Esophagus muscularis mucosa (tissue), 4 donors: ENCODE results near the gene PTPRN2. TPM values are rescaled to one million over a fixed set of nuclear protein-coding genes. Genes with fewer than 3 reads are reported as not detected.

Experiments
- DNase-seq: peaks from one replicate; pipeline ENCODE4 v3.0.0-alpha.2; 2017; ENCODE audit errors: extremely low spot score
- H3K27ac ChIP-seq, 4 donors: fragments of 200-600 bp; sonication (generic); replicated peaks in 1 of 4; 1 replicate in 3 of 4; 2 replicates in 1 of 4; pipeline ENCODE4 v1.5.1; 2016 to 2019; ENCODE audit warnings: mild to moderate bottlenecking in 1 of 4
- H3K27me3 ChIP-seq, 4 donors: fragments of 200-600 bp; sonication (generic); one replicate each; pipeline versions ENCODE4 v1.5.1 to v1.6.0; 2016 to 2019
- H3K36me3 ChIP-seq, 4 donors: fragments of 200-600 bp; sonication (generic); one replicate each; pipeline ENCODE4 v1.5.1; 2016 to 2019
- H3K4me1 ChIP-seq, 4 donors: fragments of 200-600 bp; sonication (generic); one replicate each; pipeline ENCODE4 v1.5.1; 2016 to 2019
- H3K4me3 ChIP-seq, 4 donors: fragments of 200-600 bp; sonication (generic); 1 replicate in 2 of 4; 2 replicates in 2 of 4; pipeline ENCODE4 v1.5.1; 2016 to 2019; ENCODE audit warnings: mild to moderate bottlenecking in 4 of 4, moderate library complexity in 1 of 4
- H3K9me3 ChIP-seq, 4 donors: fragments of 200-600 bp; sonication (generic); 1 replicate in 3 of 4; 2 replicates in 1 of 4; pipeline ENCODE4 v1.5.1; 2016 to 2019
- EP300 ChIP-seq: sonication (generic); formaldehyde crosslinking; IDR thresholded peaks from one replicate; pipeline ENCODE4 v1.6.1; 2017; ENCODE audit warnings: antibody characterized with exemption
- POLR2A ChIP-seq: fragments of 450-650 bp; IDR thresholded peaks from one replicate; pipeline ENCODE4 v1.6.1; 2017; ENCODE audit warnings: antibody characterized with exemption, moderate library complexity, mild to moderate bottlenecking, low read depth
- POLR2AphosphoS5 ChIP-seq, 2 donors: sonication (generic); formaldehyde crosslinking; IDR thresholded peaks; one replicate each; pipeline ENCODE4 v1.6.1; 2017; ENCODE audit warnings: antibody characterized with exemption in 2 of 2
- WGBS: methylation state at CpG from one replicate; pipeline ENCODE4 v1.1.5; 2018; 5-methylcytosine and 5-hydroxymethylcytosine counted together
- intact Hi-C: fragments of 100-400 bp; cut with DNase I; formaldehyde crosslinking; loops from one replicate; pipeline ENCODE4 v1.15.1; 2023
- total RNA-seq, 4 donors: library from RNA; depleted of rRNA; stranded (reverse); fragments of >200 nt; gene quantifications; one replicate each; pipeline versions ENCODE4 v1.1.0 to v1.2.1, GENCODE V29; 2016
- TF ChIP-seq, protein P1 (sequence below), 3 experiments: fragments of 200-600 bp in 2 of 3; fragments of 450-650 bp in 1 of 3; sonication (generic) in 2 of 3; IDR thresholded peaks; one replicate each; pipeline ENCODE4 v1.5.1; 2017 to 2019; ENCODE audit warnings: antibody characterized with exemption in 3 of 3, mild to moderate bottlenecking in 2 of 3, moderate library complexity in 1 of 3

The PTPRN2 gene
- total RNA-seq, 4 donors from 2014 or later = 2.1 to 3.1 (median 3.1) TPM

DNA sequence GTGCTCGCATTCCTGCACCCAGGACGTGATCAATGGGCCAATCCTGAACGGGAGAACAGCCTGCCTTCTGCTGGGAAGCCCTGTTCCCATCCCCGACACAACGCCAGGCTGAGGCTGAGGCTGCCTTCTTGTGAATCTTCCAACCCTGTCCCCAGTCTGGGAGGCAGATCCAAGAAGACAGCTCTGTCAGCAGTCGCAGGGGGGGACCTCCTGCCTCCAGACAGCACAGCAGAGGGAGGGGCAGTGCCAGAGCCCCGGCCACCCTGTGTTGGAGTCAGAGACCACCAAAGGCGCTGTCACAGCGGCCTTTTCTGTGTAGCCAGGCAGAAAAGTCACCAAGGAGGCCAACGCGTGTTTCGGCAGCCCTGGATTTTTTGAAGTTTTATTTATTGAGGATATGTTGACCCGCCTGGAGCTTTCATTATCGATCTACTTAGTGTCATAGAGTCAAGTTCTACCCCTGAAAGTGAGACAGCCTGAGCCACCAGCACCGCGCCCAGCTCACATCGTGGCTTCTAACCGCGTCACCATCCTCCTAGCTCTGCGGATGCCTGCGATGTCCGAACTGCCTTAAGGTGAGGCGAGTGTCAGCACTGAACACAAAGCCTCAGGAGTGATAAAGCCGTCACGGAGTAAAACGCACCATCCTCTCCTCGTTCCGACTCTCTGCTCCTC is 86.1 kb downstream of the PTPRN2 start:
- TF ChIP-seq POLR2A = no peak
- TF ChIP-seq, protein P1, sequence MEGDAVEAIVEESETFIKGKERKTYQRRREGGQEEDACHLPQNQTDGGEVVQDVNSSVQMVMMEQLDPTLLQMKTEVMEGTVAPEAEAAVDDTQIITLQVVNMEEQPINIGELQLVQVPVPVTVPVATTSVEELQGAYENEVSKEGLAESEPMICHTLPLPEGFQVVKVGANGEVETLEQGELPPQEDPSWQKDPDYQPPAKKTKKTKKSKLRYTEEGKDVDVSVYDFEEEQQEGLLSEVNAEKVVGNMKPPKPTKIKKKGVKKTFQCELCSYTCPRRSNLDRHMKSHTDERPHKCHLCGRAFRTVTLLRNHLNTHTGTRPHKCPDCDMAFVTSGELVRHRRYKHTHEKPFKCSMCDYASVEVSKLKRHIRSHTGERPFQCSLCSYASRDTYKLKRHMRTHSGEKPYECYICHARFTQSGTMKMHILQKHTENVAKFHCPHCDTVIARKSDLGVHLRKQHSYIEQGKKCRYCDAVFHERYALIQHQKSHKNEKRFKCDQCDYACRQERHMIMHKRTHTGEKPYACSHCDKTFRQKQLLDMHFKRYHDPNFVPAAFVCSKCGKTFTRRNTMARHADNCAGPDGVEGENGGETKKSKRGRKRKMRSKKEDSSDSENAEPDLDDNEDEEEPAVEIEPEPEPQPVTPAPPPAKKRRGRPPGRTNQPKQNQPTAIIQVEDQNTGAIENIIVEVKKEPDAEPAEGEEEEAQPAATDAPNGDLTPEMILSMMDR (IDR thresholded peaks at IDR 0.05) = no peak
- no peak for TF ChIP-seq EP300
- TF ChIP-seq POLR2AphosphoS5 (IDR thresholded peaks at IDR 0.05) = no peak
- Histone ChIP-seq H3K27ac (no peak overlapping the region), H3K9me3 (peaks cover 0 to 15% (median 12%) of the 10 kb centered on the region in 4 donors), H3K4me1 (no peaks in the 10 kb centered on the region), H3K27me3 (peaks cover 0 to 33% (median 0%) of the 10 kb centered on the region in 4 donors), H3K36me3 (no peaks in the 10 kb centered on the region), H3K4me3 (no peak overlapping the region)
- WGBS = 85% methylated on average over 28 of the region's 28 CpGs
- intact Hi-C loops = no loop called here
- no peak for DNase-seq

DNA sequence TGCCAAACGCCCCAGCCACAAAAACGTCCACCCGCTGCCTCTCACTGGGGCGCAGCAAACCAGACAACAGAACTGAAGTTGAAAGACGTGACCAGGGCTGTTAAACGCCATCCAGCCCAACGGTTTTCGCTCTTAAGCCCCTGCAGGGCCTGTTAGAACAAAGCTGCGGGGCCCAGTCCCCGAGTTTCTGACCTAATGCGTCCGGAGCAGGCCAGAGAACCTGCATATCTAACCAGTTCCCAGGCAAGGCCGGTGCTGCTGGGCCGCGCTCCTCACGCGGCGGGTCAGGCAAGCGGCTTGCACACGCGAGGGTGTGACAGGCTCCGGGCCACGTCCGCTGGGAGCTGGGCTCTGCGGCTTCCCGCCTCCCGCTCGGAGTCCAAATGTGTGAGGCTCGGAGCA is 87.0 kb downstream of the PTPRN2 start:
- intact Hi-C loops = no loop called here

DNA sequence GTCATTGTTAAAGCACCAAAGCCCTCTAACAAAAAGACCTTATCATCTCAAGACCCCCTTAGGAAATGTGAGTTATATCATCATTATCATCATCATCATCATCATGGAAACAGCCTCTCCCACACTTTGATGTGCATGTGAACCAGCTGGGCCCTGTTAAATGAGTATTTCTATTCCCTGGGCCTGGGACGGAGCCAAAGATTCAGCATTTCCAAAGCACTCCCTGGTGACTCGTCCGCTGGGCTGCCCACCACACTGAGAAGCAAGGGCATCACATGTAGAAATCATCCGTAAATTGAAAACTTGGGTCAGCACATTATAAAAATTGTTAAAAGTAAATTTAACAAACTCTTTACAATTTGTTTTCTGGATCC is 88.6 kb downstream of the PTPRN2 start:
- Histone ChIP-seq H3K4me1 (peaks cover 0 to 8% (median 3%) of the 10 kb centered on the region in 4 donors), H3K36me3 (no peaks in the 10 kb centered on the region), H3K27me3 (peaks cover 0 to 40% (median 2%) of the 10 kb centered on the region in 4 donors), H3K9me3 (no peaks in the 10 kb centered on the region), H3K4me3 (no peak overlapping the region), H3K27ac (no peak overlapping the region)
- TF ChIP-seq, protein P1 (IDR thresholded peaks at IDR 0.05) = no peak
- TF ChIP-seq EP300 (no peak), POLR2A (no peak), POLR2AphosphoS5 (IDR thresholded peaks at IDR 0.05) (no peak)
- intact Hi-C loops = no loop called here
- DNase-seq = no peak
- 81% methylated on average over 4 of the region's 4 CpGs for WGBS

More for the DNA sequence above, 87.0 kb downstream of the PTPRN2 start:
- Histone ChIP-seq H3K27ac (no peak overlapping the region), H3K27me3 (peaks cover 0 to 32% (median 2%) of the 10 kb centered on the region in 4 donors), H3K36me3 (no peaks in the 10 kb centered on the region), H3K9me3 (peaks cover 0 to 6% (median 5%) of the 10 kb centered on the region in 4 donors), H3K4me1 (peaks cover 0 to 4% (median 2%) of the 10 kb centered on the region in 4 donors), H3K4me3 (no peak overlapping the region)
- DNase-seq = no peak
- no peak for TF ChIP-seq POLR2AphosphoS5 (IDR thresholded peaks at IDR 0.05)
- 73% methylated on average over 22 of the region's 29 CpGs for WGBS

DNA sequence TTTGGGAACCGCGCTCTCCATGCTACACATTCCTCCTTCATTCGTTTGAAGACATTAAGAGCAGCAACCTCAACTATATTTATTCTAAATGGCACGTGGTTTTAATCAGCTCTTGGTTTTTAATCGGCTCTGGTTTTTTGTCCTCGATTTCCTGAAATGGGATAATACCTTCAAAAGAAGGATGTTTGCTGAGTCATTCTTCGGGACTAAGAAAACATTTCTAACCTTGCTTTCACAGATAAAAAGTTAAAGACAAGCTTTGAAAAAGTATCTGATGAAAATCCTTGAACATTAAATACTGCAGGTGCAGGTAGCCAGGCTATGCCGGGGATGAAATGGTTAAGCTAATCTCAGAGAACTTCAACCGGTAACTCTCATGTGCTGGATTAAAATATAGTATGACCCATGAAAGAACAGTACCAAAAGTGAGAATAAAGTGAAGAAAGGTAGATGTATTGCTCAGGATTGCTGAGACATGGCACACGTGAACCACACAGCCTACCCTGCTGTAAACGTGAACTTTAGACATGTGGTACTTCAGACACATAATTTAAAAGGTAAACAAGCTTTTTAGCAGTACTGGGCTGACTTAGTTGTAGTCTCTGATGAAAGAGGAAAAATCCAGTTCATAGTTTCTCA is 89.1 kb downstream of the PTPRN2 start:
- intact Hi-C loops = no loop called here
- TF ChIP-seq POLR2AphosphoS5 (IDR thresholded peaks at IDR 0.05) (no peak), POLR2A (no peak), EP300 (no peak)
- TF ChIP-seq, protein P1 (IDR thresholded peaks at IDR 0.05) = no peak
- Histone ChIP-seq H3K4me3 (no peak overlapping the region), H3K9me3 (no peaks in the 10 kb centered on the region), H3K27ac (no peak overlapping the region), H3K36me3 (no peaks in the 10 kb centered on the region), H3K27me3 (peaks cover 0 to 41% (median 2%) of the 10 kb centered on the region in 4 donors), H3K4me1 (peaks cover 0 to 8% (median 3%) of the 10 kb centered on the region in 4 donors)
- no peak for DNase-seq
- 70% methylated on average over 11 of the region's 11 CpGs for WGBS

DNA sequence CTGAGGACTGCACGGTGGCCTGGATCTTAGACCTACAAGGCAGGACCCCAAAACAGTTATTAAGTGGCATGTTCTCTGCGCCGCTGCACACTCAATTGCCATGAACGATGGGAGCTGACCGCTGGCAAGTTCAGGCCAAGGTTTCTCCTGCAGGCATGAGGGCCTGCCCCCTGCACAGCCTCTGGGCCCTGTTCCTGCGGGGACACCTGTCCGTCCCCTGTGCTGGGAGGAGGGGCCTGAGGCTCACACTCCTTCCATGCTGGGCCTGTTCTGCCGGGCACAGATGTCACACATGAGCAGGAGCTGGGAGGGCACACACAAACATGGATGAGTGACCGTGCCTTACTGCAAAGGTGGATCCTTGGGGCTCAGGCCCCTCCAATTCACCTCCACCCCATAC is 90.0 kb downstream of the PTPRN2 start:
- 88% methylated on average over 8 of the region's 9 CpGs for WGBS
- peaks cover 0 to 43% (median 2%) of the 10 kb centered on the region in 4 donors for H3K27me3 ChIP-seq
- H3K4me1 ChIP-seq = peaks cover 0 to 8% (median 3%) of the 10 kb centered on the region in 4 donors

More for the DNA sequence above, 90.0 kb downstream of the PTPRN2 start:
- H3K4me3 ChIP-seq = no peak overlapping the region
- no peak for DNase-seq
- TF ChIP-seq, protein P1 (IDR thresholded peaks at IDR 0.05) = no peak
- TF ChIP-seq POLR2A (no peak), POLR2AphosphoS5 (IDR thresholded peaks at IDR 0.05) (no peak), EP300 (no peak)
- H3K36me3 ChIP-seq = no peaks in the 10 kb centered on the region
- intact Hi-C loops = no loop called here
- H3K27ac ChIP-seq = no peak overlapping the region
- no peaks in the 10 kb centered on the region for H3K9me3 ChIP-seq
